GM19397 (cell line): ENCODE results near the gene KDM8.

Experiments
- ATAC-seq: cut with Tn5 transposase; IDR thresholded peaks from one replicate; pipeline ENCODE4 v1.9.1; 2021; ENCODE audit warnings: mild to moderate bottlenecking, moderate library complexity; ENCODE audit not compliant: unreplicated experiment

The KDM8 gene

DNA sequence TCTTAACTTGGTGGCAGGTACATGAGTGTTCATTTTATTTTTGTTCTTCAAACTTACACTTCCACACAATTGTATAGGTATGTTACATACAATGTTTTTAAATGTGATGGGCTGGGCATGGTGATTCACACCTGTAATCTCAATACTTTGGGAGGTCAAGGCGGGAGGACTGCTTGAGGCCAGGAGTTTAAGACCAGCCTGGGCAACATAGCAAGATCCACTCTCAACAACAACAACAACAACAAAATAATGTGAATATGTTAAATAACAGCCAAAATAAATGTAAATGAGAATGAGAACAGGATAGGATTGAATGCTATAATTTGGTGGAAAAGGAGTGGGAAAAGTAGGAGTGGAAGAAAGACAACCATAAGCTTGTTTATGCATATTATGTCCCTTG is 62.7 kb downstream of the KDM8 start:
- no peak for ATAC-seq

DNA sequence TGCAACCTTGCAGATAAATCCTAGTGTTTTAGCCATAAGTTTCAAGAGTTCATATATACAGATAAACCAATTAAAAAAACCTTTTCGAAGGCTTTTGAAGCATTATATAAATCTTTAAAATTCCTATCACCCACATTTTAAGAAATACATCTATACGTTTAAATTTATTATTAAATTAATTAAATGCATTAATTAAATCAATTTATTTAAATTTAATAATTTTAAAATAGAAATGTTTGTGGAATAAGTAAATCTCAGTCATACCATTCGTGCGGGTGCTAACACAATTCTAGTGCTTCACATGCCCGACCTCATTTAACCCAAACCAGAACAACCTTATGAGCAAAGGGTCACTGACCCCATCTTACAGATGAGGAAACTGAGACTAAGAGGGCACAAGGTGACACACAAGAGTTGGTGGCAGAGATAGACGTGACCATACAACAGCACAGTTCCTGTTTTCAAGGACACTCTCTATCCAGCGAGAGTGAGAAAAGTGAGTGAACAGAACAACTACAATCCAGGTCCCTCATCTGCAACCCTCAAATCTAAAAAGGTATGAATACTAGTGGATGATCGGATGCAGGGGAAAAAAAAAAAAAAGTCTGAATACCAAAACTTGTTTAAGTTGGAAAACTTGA is 63.8 kb downstream of the KDM8 start:
- no peak for ATAC-seq

DNA sequence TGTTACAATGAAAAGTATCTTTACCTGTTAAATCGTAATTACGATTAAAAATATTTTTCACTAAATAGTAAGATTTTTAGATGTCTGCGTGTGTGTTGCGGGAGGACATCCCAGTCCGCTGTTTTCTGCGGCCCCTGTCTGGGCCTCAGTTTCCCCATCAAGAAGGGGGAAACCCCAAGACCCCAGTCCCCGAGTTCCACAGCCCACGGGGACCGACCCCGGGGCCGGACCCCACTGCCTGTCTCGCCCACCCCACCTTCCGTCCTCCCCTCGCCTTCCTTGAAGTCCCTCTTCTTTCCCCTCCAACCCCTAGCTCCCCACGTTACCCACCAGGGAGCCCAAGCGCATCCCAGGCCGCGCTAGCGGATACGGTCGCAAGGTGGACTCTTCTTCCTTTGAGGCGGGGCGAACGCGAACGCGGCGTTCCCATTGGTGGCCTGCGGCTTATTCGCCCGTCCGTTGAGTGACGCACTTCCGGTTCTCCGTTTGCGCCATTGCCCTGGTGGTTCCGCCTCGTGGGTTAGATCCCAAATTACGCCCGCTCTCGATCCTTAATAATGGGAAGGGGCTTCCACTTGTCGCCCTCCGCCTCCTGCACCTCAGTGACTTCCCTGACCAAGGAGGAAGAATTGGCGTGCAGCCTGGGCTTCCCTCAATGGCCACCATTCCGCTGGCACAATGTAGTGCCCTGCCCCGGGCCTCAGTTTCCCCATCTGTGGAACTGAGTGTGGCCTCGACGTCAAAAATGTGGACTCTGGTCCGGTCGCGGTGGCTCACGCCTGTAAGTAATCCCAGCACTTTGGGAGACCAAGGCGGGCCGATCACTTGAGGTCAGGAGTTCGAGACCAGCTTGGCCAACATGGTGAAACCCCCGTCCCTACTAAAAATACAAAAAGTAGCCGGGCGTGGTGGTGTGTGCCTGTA is 65.3 kb downstream of the KDM8 start, which contains the start of gene NSMCE1:
NSMCE1 (minus strand) TSS at position 397 of the 924 bp plus-strand sequence. CDS start 11,202 bp downstream, outside the sequence.
- ATAC-seq: peak; percentile 97

DNA sequence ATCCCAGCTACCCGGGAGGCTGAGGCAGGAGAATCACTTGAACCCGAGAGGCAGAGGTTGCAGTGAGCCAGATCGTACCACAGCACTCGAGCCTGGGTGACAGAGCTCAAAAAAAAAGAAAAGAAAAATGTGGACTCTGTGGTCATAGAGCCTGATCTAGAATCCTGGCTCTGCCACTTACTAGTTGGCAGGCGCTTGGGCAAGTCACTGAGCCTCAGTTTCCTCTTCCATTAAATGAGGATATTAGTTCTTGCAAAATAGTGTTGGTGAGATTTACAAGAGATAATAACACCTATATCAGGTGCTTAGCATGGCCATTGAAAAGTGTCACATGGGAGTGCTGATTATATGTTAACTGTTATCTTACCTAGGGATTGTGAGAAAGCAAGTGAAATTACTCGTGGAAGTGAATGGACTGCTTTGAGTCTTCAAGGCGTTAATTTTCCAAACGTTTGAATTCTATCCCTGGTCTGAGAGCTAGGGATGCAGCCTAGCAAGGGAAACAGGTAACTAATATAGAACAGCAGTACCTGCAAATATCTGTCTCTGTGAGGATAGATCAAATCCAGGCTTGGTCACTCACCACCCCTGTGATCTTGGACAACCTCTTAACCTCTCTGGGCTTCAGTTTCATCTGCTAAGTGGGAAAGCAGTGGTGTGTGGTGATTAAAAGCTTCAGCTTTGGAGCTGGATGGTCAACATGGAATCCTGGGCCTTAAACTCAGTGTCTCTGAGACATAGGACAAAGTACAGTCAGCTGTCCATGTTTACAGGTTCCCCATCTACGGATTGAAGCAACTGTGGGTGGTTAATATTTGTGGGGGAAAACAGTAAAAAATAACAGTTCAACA is 66.2 kb downstream of the KDM8 start:
- ATAC-seq: no peak

DNA sequence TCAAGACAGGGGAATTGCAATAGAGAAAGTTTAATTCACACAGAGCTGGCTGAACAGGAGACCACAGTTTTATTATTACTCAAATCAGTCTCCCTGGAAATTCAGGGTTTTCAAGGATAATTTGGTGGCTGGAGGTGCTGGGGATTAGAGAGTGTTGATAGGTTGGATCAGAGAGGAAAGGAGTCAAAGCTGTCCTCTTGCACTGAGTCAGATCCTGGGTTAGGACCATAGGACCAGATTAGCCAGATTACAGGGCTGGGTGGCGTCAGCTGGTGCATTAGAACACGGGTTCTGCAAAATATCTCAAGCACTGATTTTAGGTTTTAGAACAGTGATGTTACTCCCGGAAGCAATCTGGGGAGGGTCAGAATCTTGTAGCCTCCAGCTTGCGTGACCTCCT is 67.0 kb downstream of the KDM8 start:
- no peak for ATAC-seq
